ENCODE results near the gene CLSTN1. TPM values are rescaled to one million over a fixed set of nuclear protein-coding genes. Genes with fewer than 3 reads are reported as not detected.

The CLSTN1 gene
- total RNA-seq, 1 experiment from 2014 or later: 100 TPM

- Histone ChIP-seq H4K5ac (ENCODE audit: insufficient read length, low read depth, low read length) (no peak overlapping the region), H4K8ac (replicated peaks; ENCODE audit: insufficient read length, low read depth, low read length) (no peak overlapping the region), H2BK15ac (ENCODE audit: low read depth, low read length) (no peak overlapping the region), H2BK5ac (ENCODE audit: insufficient read length, low read length) (no peak overlapping the region), H3K23me2 (ENCODE audit: insufficient read length, low read depth, low read length, poor library complexity, severe bottlenecking) (no peaks in the 10 kb centered on the region), H2BK20ac (ENCODE audit: low read depth, low read length, poor library complexity, severe bottlenecking) (no peak overlapping the region), H2AFZ (ENCODE audit: low read length) (no peak overlapping the region), H3K56ac (ENCODE audit: insufficient read length, low read depth, low read length) (no peak overlapping the region), H4K91ac (ENCODE audit: insufficient read length, low read depth, low read length) (no peak overlapping the region), H2AK5ac (ENCODE audit: insufficient read length, low read length) (no peak overlapping the region), H3K23ac (ENCODE audit: insufficient read length, low read depth, low read length) (no peak overlapping the region), H3K4me1 (ENCODE audit: insufficient read depth, low read length) (no peaks in the 10 kb centered on the region), H2BK120ac (ENCODE audit: low read depth, low read length, poor library complexity, severe bottlenecking) (no peak overlapping the region), H3K27me3 (ENCODE audit: insufficient read depth, low read length) (no peaks in the 10 kb centered on the region), H3K9me3 (ENCODE audit: control insufficient read depth, low read depth, low read length) (peaks cover 5% of the 10 kb centered on the region), H3K18ac (ENCODE audit: insufficient read length, low read depth, low read length) (no peak overlapping the region), H2BK12ac (ENCODE audit: insufficient read length, low read depth, low read length) (no peak overlapping the region), H3K79me2 (ENCODE audit: insufficient read depth, low read length) (no peaks in the 10 kb centered on the region), H4K20me1 (ENCODE audit: control insufficient read depth, insufficient read depth, insufficient read length) (no peaks in the 10 kb centered on the region), H3K9ac (ENCODE audit: extremely low read depth, insufficient read length, low read length) (no peak overlapping the region), H3K4ac (ENCODE audit: low read depth, low read length) (no peak overlapping the region), H3K27ac (ENCODE audit: insufficient read length, low read depth, low read length) (no peak overlapping the region), H3T11ph (ENCODE audit: low read length) (no peak overlapping the region), H3K79me1 (ENCODE audit: insufficient read depth, low read depth, low read length, poor library complexity, severe bottlenecking) (no peaks in the 10 kb centered on the region), H3K4me2 (ENCODE audit: insufficient read depth, insufficient read length, low read length) (no peak overlapping the region), H3K14ac (ENCODE audit: insufficient read depth, low read length) (no peak overlapping the region)
- H3K36me3 Mint-ChIP-seq (ENCODE audit: insufficient read depth in 1 of 3, low read depth in 3 of 3): peaks cover 66 to 98% (median 78%) of the 10 kb centered on the region in 3 experiments
- WGBS (ENCODE audit: extremely low coverage, insufficient read length, low lambda C conversion rate): no CpG with 5 or more reads among the region's 5 CpGs
- no peaks in the 10 kb centered on the region for H3K4me1 Mint-ChIP-seq
- no peak overlapping the region for H3K4me3 Mint-ChIP-seq
- DNase-seq: no peak
- no peaks in the 10 kb centered on the region for H3K9me3 Mint-ChIP-seq
- no peak for TF ChIP-seq CTCF (conservative IDR thresholded peaks at IDR 0.05)
- peaks cover 2% of the 10 kb centered on the region; the same call in 1 of the 2 replicates for H3K27me3 Mint-ChIP-seq (ENCODE audit: low read depth)
- no peak overlapping the region for H3K27ac Mint-ChIP-seq
Observed at GRCh38 chr1:9736241-9736640, 87.5 kb downstream of the CLSTN1 start.
